Right lobe of liver (tissue), 4 donors: ENCODE measurements around the gene PPP1R2.

Source experiments
- CTCF ChIP-seq, 4 donors: fragments of 200-600 bp in 3 of 4; fragments of 450-650 bp in 1 of 4; IDR thresholded peaks; one replicate each; pipeline versions ENCODE4 v1.5.1 to v1.8.0; 2016 to 2022; ENCODE audit warnings: antibody characterized with exemption in 4 of 4, mild to moderate bottlenecking in 2 of 4
- POLR2A ChIP-seq: fragments of 450-650 bp; IDR thresholded peaks from one replicate; pipeline ENCODE4 v1.6.1; 2017; ENCODE audit warnings: antibody characterized with exemption, mild to moderate bottlenecking
- donor health status: DM: no; HTN: no; CAD: no.
- donor health status: DM: no; HTN: no; CAD: no.
- donor health status: DM: no; HTN: yes; CAD: no.

GRCh38 chr3:195582947-195583346 lies 39.8 kb upstream of the PPP1R2 start:
- no peak for TF ChIP-seq CTCF (IDR thresholded peaks at IDR 0.05)
- no peak for TF ChIP-seq POLR2A
